ENCODE measurements around the gene S1PR1. TPM values are rescaled to one million over a fixed set of nuclear protein-coding genes. Genes with fewer than 3 reads are reported as not detected.
A peak's percentile ranks its signal among the peaks of the same experiment; 100 is the strongest.

The S1PR1 gene
- total RNA-seq, 1 donor from 2014 or later, result 15.2 TPM

GRCh38 chr1:101280049-101280592, 43.3 kb downstream of the S1PR1 start:
- DNase-seq, result no peak

- no peak for DNase-seq
These were observed 44.3 kb downstream of the S1PR1 start for GRCh38 chr1:101280942-101281654.

- no peak for DNase-seq
These were observed 44.9 kb downstream of the S1PR1 start for GRCh38 chr1:101281751-101282150.

- DNase-seq, result no peak
These were observed 45.7 kb downstream of the S1PR1 start for GRCh38 chr1:101282314-101283038.

GRCh38 chr1:101283443-101283842, 46.6 kb downstream of the S1PR1 start:
- no peak for DNase-seq

GRCh38 chr1:101284021-101284420, 47.2 kb downstream of the S1PR1 start:
- no peak for DNase-seq

- DNase-seq, result no peak
These were observed 47.9 kb downstream of the S1PR1 start for GRCh38 chr1:101284622-101285218.

GRCh38 chr1:101285922-101286570, 49.2 kb downstream of the S1PR1 start:
- DNase-seq, result no peak

- DNase-seq, result peak; percentile 53
These were observed 51.7 kb downstream of the S1PR1 start for GRCh38 chr1:101288491-101288944.

GRCh38 chr1:101290119-101290921, 53.5 kb downstream of the S1PR1 start:
- no peak for DNase-seq

Other genes with a start within 250 kb of the S1PR1 start
- 25.1 TPM for gene DPH5, start 211.2 kb upstream of the S1PR1 start, total RNA-seq

All from skin of body (tissue), 2 donors.